PC-9 (cell line): ENCODE results near the gene TMEM126A. TPM values are rescaled to one million over a fixed set of nuclear protein-coding genes. Genes with fewer than 3 reads are reported as not detected.
"Not testable (repeated sequence)": the region's sequence is repeated elsewhere in the genome, so short reads cannot be mapped to it uniquely, and the experiment has no call there.

ENCODE experiments used
- BruUV-seq: library from RNA; stranded (reverse); fragments of 400-500 nt; replicated peaks from 2 replicates; lab custom pipeline; 2021; lab: Mats Ljungman, UMichigan
- CTCF ChIA-PET: fragments of 300-600 bp; sonication (Branson Sonifier 250); formaldehyde crosslinking; loops from one replicate; lab custom pipeline; 2022; ENCODE audit warnings: antibody characterized with exemption; lab: Charles Lee
- POLR2A ChIA-PET: fragments of 300-600 bp; sonication (Branson Sonifier 250); formaldehyde crosslinking; loops from one replicate; lab custom pipeline; 2022; ENCODE audit warnings: antibody characterized with exemption; ENCODE audit not compliant: unreplicated experiment; lab: Charles Lee
- DNase-seq, 2 experiments: peaks; one replicate each; pipeline versions ENCODE4 v3.0.0 to v3.0.0-alpha.2; 2015 to 2022; ENCODE audit warnings: mixed read lengths in 1 of 2
- H2AFZ ChIP-seq: fragments of 200-600 bp; sonication (generic); 2 replicates; pipeline ENCODE4 v1.8.1; 2017; ENCODE audit warnings: antibody characterized with exemption
- H3F3A ChIP-seq: fragments of 200-600 bp; sonication (generic); 2 replicates; pipeline ENCODE4 v1.8.1; 2017; ENCODE audit warnings: antibody characterized with exemption, mild to moderate bottlenecking, low read depth; ENCODE audit not compliant: insufficient read depth
- H3K27ac ChIP-seq: fragments of 200-600 bp; sonication (generic); 2 replicates; pipeline ENCODE4 v1.6.1; 2016; ENCODE audit warnings: mixed run types
- H3K27me3 ChIP-seq: fragments of 200-600 bp; sonication (generic); 2 replicates; pipeline ENCODE4 v1.6.1; 2016; ENCODE audit warnings: low read depth, mixed run types; ENCODE audit not compliant: insufficient read depth
- H3K36me3 ChIP-seq: fragments of 200-600 bp; sonication (generic); 2 replicates; pipeline ENCODE4 v1.6.1; 2016; ENCODE audit warnings: low read depth, mixed run types
- H3K4me1 ChIP-seq: fragments of 200-600 bp; sonication (generic); replicated peaks from 2 replicates; pipeline ENCODE4 v1.6.1; 2016; ENCODE audit warnings: mixed run types; ENCODE audit not compliant: insufficient read depth
- H3K4me2 ChIP-seq: fragments of 200-600 bp; sonication (generic); 2 replicates; pipeline ENCODE4 v1.6.1; 2017; ENCODE audit warnings: mixed run types
- H3K4me3 ChIP-seq: fragments of 200-600 bp; sonication (generic); 2 replicates; pipeline ENCODE4 v1.6.1; 2016; ENCODE audit warnings: mixed run types
- H3K79me2 ChIP-seq: fragments of 200-600 bp; sonication (generic); 2 replicates; pipeline ENCODE4 v1.6.1; 2017; ENCODE audit warnings: low read depth, mixed run types
- H3K9me2 ChIP-seq: fragments of 200-600 bp; sonication (generic); 2 replicates; pipeline ENCODE4 v1.8.1; 2017; ENCODE audit warnings: mild to moderate bottlenecking; ENCODE audit not compliant: insufficient read depth
- H3K9me3 ChIP-seq: fragments of 200-600 bp; sonication (generic); 2 replicates; pipeline ENCODE4 v1.8.1; 2016; ENCODE audit warnings: low read depth; ENCODE audit not compliant: insufficient read depth
- H4K20me1 ChIP-seq: fragments of 200-600 bp; sonication (generic); 2 replicates; pipeline ENCODE4 v1.8.1; 2017; ENCODE audit not compliant: insufficient read depth
- CTCF ChIP-seq: fragments of 200-600 bp; sonication (generic); conservative IDR thresholded peaks from 2 replicates; pipeline ENCODE4 v1.6.1; 2017; ENCODE audit warnings: mixed run types, antibody characterized with exemption, mild to moderate bottlenecking, moderate library complexity
- EZH2 ChIP-seq: fragments of 200-600 bp; sonication (generic); IDR thresholded peaks from 2 replicates; pipeline ENCODE4 v1.8.0; 2017; ENCODE audit warnings: antibody characterized with exemption, low read depth
- intact Hi-C: fragments of 100-400 bp; cut with micrococcal nuclease; formaldehyde crosslinking; loops from one replicate; pipeline ENCODE4 v1.10.0; 2022; ENCODE audit not compliant: unreplicated experiment
- total RNA-seq: library from RNA; stranded (reverse); gene quantifications from 2 replicates; pipeline ENCODE4 v1.2.3, GENCODE V29; 2021

TMEM126A gene
- total RNA-seq, 1 experiment from 2014 or later, result 26.3 TPM

DNA sequence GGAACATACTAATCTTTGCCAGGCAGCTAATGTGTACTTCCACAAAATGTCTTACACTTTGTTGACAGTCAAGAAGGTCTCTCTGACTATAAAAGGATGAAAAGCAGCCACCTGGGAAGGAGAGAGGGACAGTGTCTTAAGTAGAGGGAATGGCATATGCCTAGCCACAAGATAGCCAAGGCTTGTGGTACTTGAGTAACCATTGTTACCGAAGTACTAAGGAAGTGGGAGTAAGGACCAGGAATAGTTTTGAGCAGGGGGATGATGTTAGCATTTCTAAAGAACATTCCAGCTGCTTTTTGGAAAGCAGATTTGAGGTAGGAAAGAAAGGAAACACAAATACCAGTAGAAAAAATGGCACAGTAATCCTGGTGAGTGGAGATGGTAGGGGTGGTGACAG lies 3.4 kb downstream of the TMEM126A start:
- Histone ChIP-seq H3K27ac (no peak overlapping the region), H3K9me3 (no peaks in the 10 kb centered on the region), H3K27me3 (no peaks in the 10 kb centered on the region), H3K4me3 (no peak overlapping the region), H3K4me2 (no peak overlapping the region), H3K9me2 (no peaks in the 10 kb centered on the region), H3K36me3 (peaks cover 15% of the 10 kb centered on the region), H4K20me1 (peaks cover 5% of the 10 kb centered on the region; the same call in 1 of the 2 replicates), H2AFZ (no peak overlapping the region), H3K79me2 (peaks cover 29% of the 10 kb centered on the region), H3K4me1 (peaks cover 29% of the 10 kb centered on the region), H3F3A (peaks cover 83% of the 10 kb centered on the region)
- ChIA-PET POLR2A (interaction anchor here (0.6 kb wide), 1 partner anchor 523 kb away, joined by 4 read pairs; no protein-coding TSS in a partner anchor), CTCF (no interaction called here)
- intact Hi-C loops, result no loop called here
- TF ChIP-seq CTCF, result no peak
- TF ChIP-seq EZH2, result no peak
- no TSS peak for BruUV-seq
- no peak for DNase-seq

DNA sequence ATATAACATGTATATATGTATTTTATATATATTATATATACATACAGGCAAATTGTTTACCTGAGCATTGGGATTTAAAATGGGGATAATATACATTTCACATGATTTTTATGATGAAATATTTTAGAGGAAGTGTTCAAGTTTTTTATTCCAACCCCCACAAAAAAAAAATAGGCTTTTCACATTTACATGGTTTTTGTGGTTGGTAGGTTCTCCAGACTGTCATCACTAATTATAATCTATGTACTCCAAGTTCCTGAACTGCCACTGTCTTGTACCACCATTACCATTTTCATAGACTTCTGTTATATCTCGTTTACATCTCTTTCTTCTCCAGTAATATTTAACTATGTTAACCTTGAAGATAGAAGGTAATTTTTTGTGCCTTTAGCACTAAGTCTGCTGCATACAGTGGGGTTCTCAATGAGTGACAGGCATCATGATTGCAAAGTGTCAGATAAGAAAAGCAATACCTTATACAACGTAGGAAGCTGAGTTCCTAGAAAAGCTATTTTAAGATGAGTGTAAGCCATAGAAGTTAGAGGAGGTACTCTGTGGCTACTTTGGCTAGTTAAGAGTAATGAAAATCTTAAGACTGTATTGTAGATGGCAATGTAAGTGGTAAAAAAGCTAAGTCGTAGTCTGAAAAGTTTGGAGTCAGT lies 5.2 kb downstream of the TMEM126A start:
- DNase-seq, result peak in 1 of 2 experiments; percentile 32
- no peaks in the 10 kb centered on the region for H3K9me3 ChIP-seq
- no peak overlapping the region for H3K4me2 ChIP-seq
- intact Hi-C loops, result no loop called here
- POLR2A ChIA-PET, result no interaction called here
- H3K4me3 ChIP-seq, result no peak overlapping the region
- CTCF ChIA-PET, result no interaction called here
- H4K20me1 ChIP-seq, result peaks cover 16% of the 10 kb centered on the region
- TF ChIP-seq CTCF (no peak), EZH2 (no peak)
- H3K27ac ChIP-seq, result no peak overlapping the region
- H3K27me3 ChIP-seq, result no peaks in the 10 kb centered on the region
- H3K36me3 ChIP-seq, result peaks cover 33% of the 10 kb centered on the region
- H3F3A ChIP-seq, result peaks cover 88% of the 10 kb centered on the region
- no peaks in the 10 kb centered on the region for H3K9me2 ChIP-seq
- H3K79me2 ChIP-seq, result peaks cover 47% of the 10 kb centered on the region
- H3K4me1 ChIP-seq, result peaks cover 27% of the 10 kb centered on the region
- no TSS peak for BruUV-seq
- no peak overlapping the region for H2AFZ ChIP-seq

- Histone ChIP-seq H3K4me1 (peaks cover 26% of the 10 kb centered on the region), H4K20me1 (peaks cover 30% of the 10 kb centered on the region), H3K36me3 (peaks cover 47% of the 10 kb centered on the region), H3K79me2 (peaks cover 48% of the 10 kb centered on the region), H3F3A (peaks cover 88% of the 10 kb centered on the region)
- CTCF ChIA-PET, intact Hi-C loops, H2AFZ ChIP-seq, H3K4me3 ChIP-seq, H3K9me2 ChIP-seq, H3K27me3 ChIP-seq, H3K4me2 ChIP-seq, BruUV-seq, H3K27ac ChIP-seq, H3K9me3 ChIP-seq: not testable (repeated sequence)
- POLR2A ChIA-PET, result interaction anchor here (0.6 kb wide), 1 partner anchor 1305 kb away, joined by 4 read pairs; no protein-coding TSS in a partner anchor
- DNase-seq, result peak in 1 of 2 experiments; percentile 36
Observed at GRCh38 chr11:85654343-85654742, 6.6 kb downstream of the TMEM126A start.
